NCI-H2196 treated with DMSO at 0.1 percent for 48 hours (cell line): ENCODE measurements around the gene S100A12.
"Not testable (repeated sequence)": the region's sequence is repeated elsewhere in the genome, so short reads cannot be mapped to it uniquely, and the experiment has no call there.

Experiments
- DNase-seq: peaks from one replicate; lab custom pipeline; 2025; ENCODE audit not compliant: unreplicated experiment; lab: John Stamatoyannopoulos, UW

Gene S100A12

GRCh38 chr1:153375511-153375910, at the start of gene S100A12:
Gene S100A12 (minus strand): TSS chr1:153375621. CDS start chr1:153374592, 1,029 bp downstream.
- no peak for DNase-seq

GRCh38 chr1:153422450-153423068, 47.1 kb upstream of the S100A12 start:
- no peak for DNase-seq

- DNase-seq, result no peak
Observed at GRCh38 chr1:153420306-153420705, 44.9 kb upstream of the S100A12 start.

GRCh38 chr1:153419436-153419793, 44.0 kb upstream of the S100A12 start:
- not testable (repeated sequence) for DNase-seq

- not testable (repeated sequence) for DNase-seq
Observed at GRCh38 chr1:153418758-153419435, 43.5 kb upstream of the S100A12 start.

GRCh38 chr1:153417136-153417888, 41.9 kb upstream of the S100A12 start:
- no peak for DNase-seq

GRCh38 chr1:153415850-153416570, 40.6 kb upstream of the S100A12 start, which contains the start of gene S100A7A:
Gene S100A7A (plus strand): TSS chr1:153416520. CDS start chr1:153418083, 1,563 bp downstream.
- DNase-seq, result no peak

- not testable (repeated sequence) for DNase-seq
Observed at GRCh38 chr1:153413961-153414360, 38.5 kb upstream of the S100A12 start.

- DNase-seq, result not testable (repeated sequence)
Observed at GRCh38 chr1:153407274-153407673, 31.9 kb upstream of the S100A12 start.

- DNase-seq, result not testable (repeated sequence)
Observed at GRCh38 chr1:153405825-153406599, 30.6 kb upstream of the S100A12 start.

- no peak for DNase-seq
Observed at GRCh38 chr1:153404768-153405167, 29.3 kb upstream of the S100A12 start.

- DNase-seq, result no peak
Observed at GRCh38 chr1:153404086-153404635, 28.7 kb upstream of the S100A12 start.

- DNase-seq, result no peak
Observed at GRCh38 chr1:153403421-153404085, 28.1 kb upstream of the S100A12 start.

GRCh38 chr1:153402226-153402625, 26.8 kb upstream of the S100A12 start:
- DNase-seq, result no peak

- DNase-seq, result no peak
Observed at GRCh38 chr1:153401461-153401860, 26.0 kb upstream of the S100A12 start.

- DNase-seq, result no peak
Observed at GRCh38 chr1:153400244-153400643, 24.8 kb upstream of the S100A12 start.

- DNase-seq, result no peak
Observed at GRCh38 chr1:153399401-153400055, 24.1 kb upstream of the S100A12 start.

- DNase-seq, result no peak
Observed at GRCh38 chr1:153397924-153398651, 22.7 kb upstream of the S100A12 start.
